K562 (cell line): ENCODE data around the gene NRCAM. TPM values are rescaled to one million over a fixed set of nuclear protein-coding genes. Genes with fewer than 3 reads are reported as not detected.
A peak's percentile ranks its signal among the peaks of the same experiment; 100 is the strongest.

Source experiments
- ATAC-seq: fragments of 200-7000 bp; cut with Tn5 transposase; 3 replicates; pipeline ENCODE4 v1.9.1; 2020; ENCODE audit warnings: moderate library complexity
- BruUV-seq: library from RNA; stranded (reverse); fragments of 400-500 nt; replicated peaks from 2 replicates; lab custom pipeline; 2021; lab: Mats Ljungman, UMichigan
- CTCF ChIA-PET: fragments of 300-600 bp; formaldehyde crosslinking; extraction: SDS; loops from one replicate; lab custom pipeline; 2021; ENCODE audit warnings: low intra/inter-chr PET ratio; lab: Yijun Ruan, JAX
- POLR2A ChIA-PET: fragments of 300-600, 350-650 bp; sonication (Branson Sonifier 250); formaldehyde crosslinking; extraction: SDS; loops from one replicate; lab custom pipeline; 2021; ENCODE audit warnings: antibody characterized with exemption, inconsistent platforms; lab: Yijun Ruan, JAX
- DNase-seq, 4 experiments: peaks; one replicate each; pipeline versions ENCODE4 v3.0.0 to v3.0.0-alpha.2; 2011 to 2018; ENCODE audit warnings: low spot score in 3 of 4, mixed read lengths in 3 of 4; ENCODE audit errors: extremely low read depth in 1 of 4
- FAIRE-seq: peaks from 2 replicates; lab custom pipeline; 2011; peaks lifted over from hg19 to GRCh38; lab: Jason Lieb, UNC
- H2AFZ ChIP-seq: 2 replicates; pipeline ENCODE4 v1.6.0; 2011; ENCODE audit warnings: low read depth, low read length, control low read depth, inconsistent platforms
- H3K27ac ChIP-seq: fragments of 200-600 bp; 3 replicates; pipeline ENCODE4 v1.8.0; 2011; ENCODE audit warnings: low read depth, mild to moderate bottlenecking, control low read depth, inconsistent platforms, low read length, moderate library complexity, mixed read lengths; ENCODE audit errors: extremely low read depth
- H3K27me3 ChIP-seq, 2 experiments: fragments of 300-600 bp in 1 of 2; 2 replicates in 1 of 2; 3 replicates in 1 of 2; pipeline versions ENCODE4 v1.6.0 to v1.8.0; 2011; ENCODE audit warnings: inconsistent platforms in 2 of 2, low read length in 2 of 2, mild to moderate bottlenecking in 1 of 2, mixed read lengths in 1 of 2, moderate library complexity in 1 of 2; ENCODE audit not compliant: control insufficient read depth in 2 of 2, insufficient read depth in 2 of 2
- H3K36me3 ChIP-seq: fragments of 300-600 bp; 3 replicates; pipeline ENCODE4 v1.8.0; 2011; ENCODE audit warnings: mild to moderate bottlenecking, low read length, inconsistent platforms; ENCODE audit not compliant: control insufficient read depth, insufficient read depth
- H3K4me1 ChIP-seq, 2 experiments: fragments of 200-600 bp in 1 of 2; replicated peaks in 1 of 2; 2 replicates in 1 of 2; 3 replicates in 1 of 2; pipeline versions ENCODE4 v1.5.1 to v1.8.0; 2011; ENCODE audit warnings: inconsistent platforms in 2 of 2, low read length in 2 of 2, mild to moderate bottlenecking in 1 of 2, mixed read lengths in 1 of 2, moderate library complexity in 1 of 2; ENCODE audit not compliant: control insufficient read depth in 2 of 2, insufficient read depth in 2 of 2
- H3K4me2 ChIP-seq: 2 replicates; pipeline ENCODE4 v1.6.1; 2011; ENCODE audit warnings: low read length, control low read depth, inconsistent platforms, mixed read lengths; ENCODE audit not compliant: insufficient read depth
- H3K4me3 ChIP-seq: fragments of 200-600 bp; sonication (generic), shearing (Covaris generic); 2 replicates; pipeline ENCODE4 v1.5.1; 2016; ENCODE audit warnings: control low read depth, inconsistent platforms
- H3K79me2 ChIP-seq: fragments of 200-600 bp; 3 replicates; pipeline ENCODE4 v1.8.0; 2011; ENCODE audit warnings: low read length, inconsistent platforms; ENCODE audit not compliant: control insufficient read depth, insufficient read depth
- H3K9ac ChIP-seq, 2 experiments: 2 replicates each; pipeline versions ENCODE4 v1.6.0 to v1.6.1; 2011; ENCODE audit warnings: low read depth in 2 of 2, low read length in 2 of 2, control low read depth in 1 of 2, inconsistent platforms in 1 of 2, mild to moderate bottlenecking in 1 of 2, mixed read lengths in 1 of 2; ENCODE audit not compliant: insufficient read depth in 1 of 2
- H3K9me1 ChIP-seq: one replicate; pipeline ENCODE4 v1.6.0; 2011; ENCODE audit warnings: inconsistent platforms, mild to moderate bottlenecking, low read length, moderate library complexity; ENCODE audit not compliant: control insufficient read depth, insufficient read depth
- H3K9me3 ChIP-seq: replicated peaks from 2 replicates; pipeline ENCODE4 v1.5.1; 2011; ENCODE audit warnings: low read depth, low read length, inconsistent platforms; ENCODE audit not compliant: control insufficient read depth, insufficient read depth
- H4K20me1 ChIP-seq: replicated peaks from 2 replicates; pipeline ENCODE4 v1.6.1; 2011; ENCODE audit warnings: low read length, inconsistent platforms, mixed read lengths; ENCODE audit not compliant: control insufficient read depth, insufficient read depth
- CEBPG ChIP-seq, 3 experiments: fragments of 200-800 bp in 1 of 3; sonication (Bioruptor generic) in 1 of 3; sonication (generic) in 1 of 3; formaldehyde crosslinking in 1 of 3; IDR thresholded peaks in 2 of 3; conservative IDR thresholded peaks in 1 of 3; 2 replicates each; pipeline versions ENCODE4 v1.6.1 to v1.8.0; 2016 to 2022; ENCODE audit warnings: missing compliant biosample characterization in 2 of 3, missing genetic modification characterization in 2 of 3, mild to moderate bottlenecking in 1 of 3, missing genetic modification reagents in 1 of 3
- GATAD2B ChIP-seq: fragments of 450-650 bp; IDR thresholded peaks from 2 replicates; pipeline ENCODE4 v1.6.1; 2017; ENCODE audit warnings: mild to moderate bottlenecking, borderline replicate concordance
- NCOA6 ChIP-seq: fragments of 450-650 bp; IDR thresholded peaks from 2 replicates; pipeline ENCODE4 v1.6.1; 2017; ENCODE audit warnings: mild to moderate bottlenecking
- NR3C1 ChIP-seq: sonication (generic); formaldehyde crosslinking; IDR thresholded peaks from 2 replicates; pipeline ENCODE4 v1.8.1; 2022; ENCODE audit warnings: missing genetic modification reagents
- SNIP1 ChIP-seq: fragments of 450-650 bp; IDR thresholded peaks from 2 replicates; pipeline ENCODE4 v1.7.1; 2017; ENCODE audit warnings: low read depth, mild to moderate bottlenecking
- TCF3 ChIP-seq: sonication (generic); formaldehyde crosslinking; IDR thresholded peaks from 2 replicates; pipeline ENCODE4 v1.4.0; 2020; ENCODE audit warnings: mild to moderate bottlenecking, missing genetic modification reagents
- ZC3H4 ChIP-seq: sonication (generic); formaldehyde crosslinking; IDR thresholded peaks from 2 replicates; pipeline ENCODE4 v1.9.0; 2021; ENCODE audit warnings: missing genetic modification reagents, borderline replicate concordance
- ZNF75A ChIP-seq: fragments of 450-650 bp; formaldehyde crosslinking; IDR thresholded peaks from 2 replicates; pipeline ENCODE4 v1.4.0; 2020; ENCODE audit warnings: mild to moderate bottlenecking
- WGBS: fragments of 100-300 bp; shearing (Covaris generic); methylation state at CpG from one replicate; pipeline ENCODE4 v1.1.6; 2016; ENCODE audit warnings: low coverage, mixed read lengths; ENCODE audit not compliant: insufficient coverage; ENCODE audit errors: missing lambda C conversion rate; 5-methylcytosine and 5-hydroxymethylcytosine counted together
- in situ Hi-C: fragments of 300-500 bp; cut with MboI; formaldehyde crosslinking; loops from 4 replicates; pipeline ENCODE4 v1.15.0; 2018; ENCODE audit warnings: inconsistent platforms, mixed read lengths
- intact Hi-C: fragments of 100-400 bp; cut with micrococcal nuclease; formaldehyde crosslinking; loops from 2 replicates; pipeline ENCODE4 v1.14.2; 2022
- polyA plus RNA-seq, 8 experiments: library from polyadenylated mRNA; depleted of rRNA in 4 of 8; stranded (reverse) in 5 of 8; unstranded in 3 of 8; fragments of >200 nt; fragmentation: Nextera tagmentation in 2 of 8; fragmentation: Illumina TruSeq in 1 of 8; extraction: Ambion mirVana in 2 of 8; extraction: Trizol in 1 of 8; gene quantifications; 2 replicates each; pipeline versions ENCODE4 v1.2.1 to v1.2.3, GENCODE V29; 2011 to 2014; ENCODE audit warnings: inconsistent platforms in 1 of 8, missing spikeins in 1 of 8
- total RNA-seq, 7 experiments: library from RNA; depleted of rRNA in 6 of 7; stranded (reverse); fragments of >200 nt in 6 of 7; fragmentation: Illumina TruSeq in 2 of 7; extraction: Trizol in 2 of 7; gene quantifications; 2 replicates each; pipeline versions ENCODE4 v1.2.1 to v1.2.3, GENCODE V29; 2011 to 2021; ENCODE audit warnings: low replicate concordance in 1 of 7
- TF ChIP-seq, protein P1 (sequence below): sonication (generic); formaldehyde crosslinking; IDR thresholded peaks from 2 replicates; pipeline ENCODE4 v1.8.0; 2022; ENCODE audit warnings: mild to moderate bottlenecking, missing genetic modification reagents
- TF ChIP-seq, protein P2 (sequence below): fragments of 150-350 bp; IDR thresholded peaks from 2 replicates; pipeline ENCODE4 v1.6.1; 2014; ENCODE audit warnings: low read depth, mild to moderate bottlenecking, low read length, borderline replicate concordance

NRCAM gene
- total and polyA plus RNA-seq, 9 of the 15 experiments (the other 6 are each of a cell fraction or from before 2014, with no cell fraction given) = 0.03 to 0.54 (median 0.12) TPM; not detected in 1

DNA sequence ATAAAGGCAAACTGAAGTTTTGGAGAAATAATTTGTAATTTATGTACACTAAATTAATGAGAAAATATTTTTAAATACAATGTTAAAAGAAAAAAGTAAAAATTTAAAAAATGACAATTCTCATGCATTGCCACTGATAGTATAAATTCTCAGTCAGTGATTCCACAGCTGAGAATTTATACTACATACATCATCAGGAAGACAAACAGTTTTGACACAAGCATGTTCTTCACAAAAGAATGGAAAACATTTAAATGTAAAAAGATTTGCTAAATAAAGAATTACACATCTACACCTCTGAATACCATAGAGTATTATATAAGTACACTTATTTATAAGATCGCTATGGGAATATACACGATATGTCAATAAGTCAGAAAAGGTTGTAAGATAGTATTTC is 225.0 kb downstream of the NRCAM start:
- no peak for FAIRE-seq
- TF ChIP-seq, protein P1, sequence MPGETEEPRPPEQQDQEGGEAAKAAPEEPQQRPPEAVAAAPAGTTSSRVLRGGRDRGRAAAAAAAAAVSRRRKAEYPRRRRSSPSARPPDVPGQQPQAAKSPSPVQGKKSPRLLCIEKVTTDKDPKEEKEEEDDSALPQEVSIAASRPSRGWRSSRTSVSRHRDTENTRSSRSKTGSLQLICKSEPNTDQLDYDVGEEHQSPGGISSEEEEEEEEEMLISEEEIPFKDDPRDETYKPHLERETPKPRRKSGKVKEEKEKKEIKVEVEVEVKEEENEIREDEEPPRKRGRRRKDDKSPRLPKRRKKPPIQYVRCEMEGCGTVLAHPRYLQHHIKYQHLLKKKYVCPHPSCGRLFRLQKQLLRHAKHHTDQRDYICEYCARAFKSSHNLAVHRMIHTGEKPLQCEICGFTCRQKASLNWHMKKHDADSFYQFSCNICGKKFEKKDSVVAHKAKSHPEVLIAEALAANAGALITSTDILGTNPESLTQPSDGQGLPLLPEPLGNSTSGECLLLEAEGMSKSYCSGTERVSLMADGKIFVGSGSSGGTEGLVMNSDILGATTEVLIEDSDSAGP (CRISPR knock-in tag) = no peak
- TF ChIP-seq ZNF75A (CRISPR knock-in tag) = 0 out of 2 replicates have a peak, but pooled peaks have one; percentile 10
- POLR2A ChIA-PET = interaction anchor here (0.7 kb wide), 1 partner anchor 27 kb away, joined by 3 read pairs; no protein-coding TSS in a partner anchor

DNA sequence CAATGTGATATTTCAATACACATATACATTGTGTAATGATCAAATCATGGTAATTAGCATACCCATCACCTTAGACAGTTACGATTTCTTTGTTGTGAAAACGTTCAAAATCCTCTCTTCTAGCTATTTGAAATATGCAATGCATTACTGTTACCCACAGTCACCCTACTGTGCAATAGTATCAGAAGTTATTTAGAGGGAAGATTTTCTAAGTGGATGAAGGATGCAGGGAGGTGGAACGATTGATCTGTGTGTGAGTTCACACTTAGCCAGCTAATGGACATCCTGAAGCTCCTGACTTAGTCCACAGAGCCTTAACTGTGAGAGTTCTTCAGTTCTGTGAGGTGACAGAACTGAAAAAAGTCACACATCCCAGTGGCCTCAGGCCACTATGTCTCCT is 228.9 kb downstream of the NRCAM start:
- Histone ChIP-seq H3K4me2 (no peak overlapping the region), H3K9ac (no peak overlapping the region), H2AFZ (peak overlapping the region; percentile 29), H3K27me3 (no peaks in the 10 kb centered on the region), H3K9me3 (no peaks in the 10 kb centered on the region), H3K9me1 (no peaks in the 10 kb centered on the region), H3K36me3 (no peaks in the 10 kb centered on the region), H3K4me3 (no peak overlapping the region), H4K20me1 (no peaks in the 10 kb centered on the region), H3K4me1 (peaks cover 0 to 27% of the 10 kb centered on the region in 2 experiments; a peak in 4 of 5 replicates), H3K27ac (no peak overlapping the region), H3K79me2 (no peaks in the 10 kb centered on the region)
- DNase-seq (no peak), ATAC-seq (peak; percentile 25), FAIRE-seq (no peak)
- in situ Hi-C loops = no loop called here
- CTCF ChIA-PET = no interaction called here
- intact Hi-C loops = no loop called here
- no TSS peak for BruUV-seq
- WGBS = 18% methylated on average over 3 of the region's 3 CpGs
- POLR2A ChIA-PET = interaction anchor here (0.9 to 1.5 kb wide), 2 partner anchors 9 to 10 kb away, joined by 3 to 5 read pairs; no protein-coding TSS in a partner anchor
- no peak for TF ChIP-seq NCOA6
- no peak for TF ChIP-seq CEBPG (CRISPR knock-in tag; IDR thresholded peaks at IDR 0.05)
- TF ChIP-seq CEBPG (tag; conservative IDR thresholded peaks at IDR 0.05 in 1 of 2, IDR thresholded peaks at IDR 0.05 in 1 of 2) = 0 out of 4 replicates have a peak, but pooled peaks of 1 of the 2 experiments have one; percentile 3
- TF ChIP-seq NR3C1 (CRISPR knock-in tag) = no peak
- TF ChIP-seq GATAD2B = 0 out of 2 replicates have a peak, but pooled peaks have one; percentile 17
- no peak for TF ChIP-seq SNIP1
- TF ChIP-seq ZC3H4 (CRISPR knock-in tag) = no peak
- 0 out of 2 replicates have a peak, but pooled peaks have one; percentile 1 for TF ChIP-seq TCF3 (CRISPR knock-in tag)
- TF ChIP-seq, protein P2, sequence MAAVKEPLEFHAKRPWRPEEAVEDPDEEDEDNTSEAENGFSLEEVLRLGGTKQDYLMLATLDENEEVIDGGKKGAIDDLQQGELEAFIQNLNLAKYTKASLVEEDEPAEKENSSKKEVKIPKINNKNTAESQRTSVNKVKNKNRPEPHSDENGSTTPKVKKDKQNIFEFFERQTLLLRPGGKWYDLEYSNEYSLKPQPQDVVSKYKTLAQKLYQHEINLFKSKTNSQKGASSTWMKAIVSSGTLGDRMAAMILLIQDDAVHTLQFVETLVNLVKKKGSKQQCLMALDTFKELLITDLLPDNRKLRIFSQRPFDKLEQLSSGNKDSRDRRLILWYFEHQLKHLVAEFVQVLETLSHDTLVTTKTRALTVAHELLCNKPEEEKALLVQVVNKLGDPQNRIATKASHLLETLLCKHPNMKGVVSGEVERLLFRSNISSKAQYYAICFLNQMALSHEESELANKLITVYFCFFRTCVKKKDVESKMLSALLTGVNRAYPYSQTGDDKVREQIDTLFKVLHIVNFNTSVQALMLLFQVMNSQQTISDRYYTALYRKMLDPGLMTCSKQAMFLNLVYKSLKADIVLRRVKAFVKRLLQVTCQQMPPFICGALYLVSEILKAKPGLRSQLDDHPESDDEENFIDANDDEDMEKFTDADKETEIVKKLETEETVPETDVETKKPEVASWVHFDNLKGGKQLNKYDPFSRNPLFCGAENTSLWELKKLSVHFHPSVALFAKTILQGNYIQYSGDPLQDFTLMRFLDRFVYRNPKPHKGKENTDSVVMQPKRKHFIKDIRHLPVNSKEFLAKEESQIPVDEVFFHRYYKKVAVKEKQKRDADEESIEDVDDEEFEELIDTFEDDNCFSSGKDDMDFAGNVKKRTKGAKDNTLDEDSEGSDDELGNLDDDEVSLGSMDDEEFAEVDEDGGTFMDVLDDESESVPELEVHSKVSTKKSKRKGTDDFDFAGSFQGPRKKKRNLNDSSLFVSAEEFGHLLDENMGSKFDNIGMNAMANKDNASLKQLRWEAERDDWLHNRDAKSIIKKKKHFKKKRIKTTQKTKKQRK = no peak

More for the DNA sequence above, 225.0 kb downstream of the NRCAM start:
- H3K9me1 ChIP-seq = no peaks in the 10 kb centered on the region
- no peaks in the 10 kb centered on the region for H3K36me3 ChIP-seq
- no TSS peak for BruUV-seq
- no peak overlapping the region for H3K4me2 ChIP-seq
- H3K27ac ChIP-seq = no peak overlapping the region
- H3K4me1 ChIP-seq = peaks cover 5 to 33% of the 10 kb centered on the region in 2 experiments; a peak in 4 of 5 replicates
- no peak for DNase-seq
- no peak overlapping the region for H2AFZ ChIP-seq
- no peak for ATAC-seq
- H3K79me2 ChIP-seq = no peaks in the 10 kb centered on the region
- no peak overlapping the region for H3K4me3 ChIP-seq
- no peaks in the 10 kb centered on the region for H3K9me3 ChIP-seq
- no peak overlapping the region for H3K9ac ChIP-seq
- no peaks in the 10 kb centered on the region for H3K27me3 ChIP-seq
- WGBS = 78% methylated on average over 2 of the region's 2 CpGs
- intact Hi-C loops (no loop called here), in situ Hi-C loops (no loop called here)
- CTCF ChIA-PET = no interaction called here
- H4K20me1 ChIP-seq = no peaks in the 10 kb centered on the region
